IMR-90 (cell line): Measurements from ENCODE around the gene HYAL4. TPM values are rescaled to one million over a fixed set of nuclear protein-coding genes. Genes with fewer than 3 reads are reported as not detected.

Experiments used
- ATAC-seq: fragments of 200-7000 bp; cut with Tn5 transposase; 2 replicates; pipeline ENCODE4 v1.9.1; 2020; ENCODE audit warnings: low read depth, mild to moderate bottlenecking, moderate library complexity
- BruUV-seq: library from RNA; stranded (reverse); fragments of 400-500 nt; replicated peaks from 2 replicates; lab custom pipeline; 2021; lab: Mats Ljungman, UMichigan
- CTCF ChIA-PET: fragments of 300-600 bp; formaldehyde crosslinking; extraction: SDS; loops from one replicate; lab custom pipeline; 2021; ENCODE audit warnings: antibody characterized with exemption; lab: Yijun Ruan, JAX
- POLR2A ChIA-PET: fragments of 300-600 bp; sonication (Branson Sonifier 250); formaldehyde crosslinking; loops from one replicate; lab custom pipeline; 2022; ENCODE audit warnings: antibody characterized with exemption; ENCODE audit not compliant: unreplicated experiment; lab: Charles Lee
- DNase-seq: peaks from one replicate; pipeline ENCODE4 v3.0.0; 2013
- H2AFZ ChIP-seq: replicated peaks from 2 replicates; pipeline ENCODE3; 2013; ENCODE audit warnings: low read length, mild to moderate bottlenecking; ENCODE audit not compliant: poor library complexity
- H2AK5ac ChIP-seq: 2 replicates; pipeline ENCODE4 v1.6.1; 2013; ENCODE audit warnings: low read depth, low read length, inconsistent platforms
- H2AK9ac ChIP-seq: replicated peaks from 2 replicates; pipeline ENCODE3; 2013; ENCODE audit warnings: mild to moderate bottlenecking, low read depth, low read length, moderate library complexity; ENCODE audit not compliant: poor library complexity
- H2BK120ac ChIP-seq: 2 replicates; pipeline ENCODE4 v1.6.1; 2013; ENCODE audit warnings: low read depth, low read length, inconsistent platforms
- H2BK15ac ChIP-seq: 3 replicates; pipeline ENCODE4 v1.6.1; 2013; ENCODE audit warnings: low read depth, low read length, inconsistent platforms
- H2BK20ac ChIP-seq: 2 replicates; pipeline ENCODE4 v1.6.1; 2013; ENCODE audit warnings: low read depth, mild to moderate bottlenecking, inconsistent platforms, low read length, moderate library complexity
- H2BK5ac ChIP-seq: 2 replicates; pipeline ENCODE4 v1.6.1; 2013; ENCODE audit warnings: mild to moderate bottlenecking, low read depth, low read length, inconsistent platforms; ENCODE audit not compliant: poor library complexity, severe bottlenecking
- H3K14ac ChIP-seq: replicated peaks from 2 replicates; pipeline ENCODE4 v1.6.1; 2013; ENCODE audit warnings: low read depth, low read length, inconsistent platforms
- H3K18ac ChIP-seq: 2 replicates; pipeline ENCODE4 v1.6.1; 2013; ENCODE audit warnings: low read depth, low read length, control low read depth
- H3K23ac ChIP-seq: 2 replicates; pipeline ENCODE4 v1.6.1; 2013; ENCODE audit warnings: low read depth, low read length, inconsistent platforms
- H3K27ac ChIP-seq: 2 replicates; pipeline ENCODE4 v1.5.1; 2013; ENCODE audit warnings: mild to moderate bottlenecking, control low read depth, low read length; ENCODE audit not compliant: insufficient read depth
- H3K27me3 ChIP-seq: 2 replicates; pipeline ENCODE4 v1.6.1; 2013; ENCODE audit warnings: low read length; ENCODE audit not compliant: control insufficient read depth, insufficient read depth
- H3K36me3 ChIP-seq: 2 replicates; pipeline ENCODE4 v1.6.1; 2013; ENCODE audit warnings: low read length, mixed read lengths; ENCODE audit not compliant: control insufficient read depth, insufficient read depth
- H3K4ac ChIP-seq: 2 replicates; pipeline ENCODE4 v1.6.1; 2013; ENCODE audit warnings: low read depth, low read length, inconsistent platforms
- H3K4me1 ChIP-seq: 2 replicates; pipeline ENCODE4 v1.6.1; 2013; ENCODE audit warnings: low read length, mixed read lengths; ENCODE audit not compliant: control insufficient read depth, insufficient read depth
- H3K4me2 ChIP-seq: 2 replicates; pipeline ENCODE4 v1.6.1; 2013; ENCODE audit warnings: low read depth, mild to moderate bottlenecking, control low read depth, low read length, moderate library complexity
- H3K4me3 ChIP-seq: 2 replicates; pipeline ENCODE4 v1.5.1; 2013; ENCODE audit warnings: low read depth, mild to moderate bottlenecking, control low read depth, low read length, moderate library complexity; ENCODE audit not compliant: insufficient read depth
- H3K56ac ChIP-seq: 2 replicates; pipeline ENCODE4 v1.6.1; 2013; ENCODE audit warnings: low read length, inconsistent platforms; ENCODE audit not compliant: insufficient read depth; ENCODE audit errors: extremely low read depth
- H3K79me1 ChIP-seq, 2 experiments: 2 replicates each; pipeline ENCODE4 v1.6.1; 2013; ENCODE audit warnings: low read length in 2 of 2, inconsistent platforms in 1 of 2, low read depth in 1 of 2
- H3K9ac ChIP-seq: 2 replicates; pipeline ENCODE4 v1.6.1; 2013; ENCODE audit warnings: low read depth, low read length, control low read depth
- H3K9me1 ChIP-seq: 2 replicates; pipeline ENCODE4 v1.6.1; 2013; ENCODE audit warnings: low read length, inconsistent platforms; ENCODE audit not compliant: insufficient read depth
- H3K9me3 ChIP-seq: 2 replicates; pipeline ENCODE4 v1.6.1; 2013; ENCODE audit warnings: low read length; ENCODE audit not compliant: control insufficient read depth, insufficient read depth
- H4K20me1 ChIP-seq: 2 replicates; pipeline ENCODE4 v1.6.1; 2013; ENCODE audit warnings: low read length, inconsistent platforms; ENCODE audit not compliant: insufficient read depth
- H4K5ac ChIP-seq: 2 replicates; pipeline ENCODE4 v1.6.1; 2013; ENCODE audit warnings: mild to moderate bottlenecking, low read depth, low read length, control low read depth
- H4K8ac ChIP-seq, 2 experiments: 2 replicates each; pipeline ENCODE4 v1.6.1; 2013; ENCODE audit warnings: low read depth in 2 of 2, low read length in 2 of 2, control low read depth in 1 of 2, inconsistent platforms in 1 of 2
- H4K91ac ChIP-seq: 2 replicates; pipeline ENCODE4 v1.6.1; 2013; ENCODE audit warnings: low read depth, low read length, inconsistent platforms; ENCODE audit not compliant: insufficient read depth
- MAFK ChIP-seq: IDR thresholded peaks from 2 replicates; pipeline ENCODE4 v1.6.1; 2012; ENCODE audit warnings: low read depth, low read length, improper control_type of control experiment
- MXI1 ChIP-seq: IDR thresholded peaks from 2 replicates; pipeline ENCODE4 v1.6.1; 2012; ENCODE audit warnings: low read depth, mild to moderate bottlenecking, low read length, moderate library complexity, borderline replicate concordance
- NFE2L2 ChIP-seq: fragments of 150-350 bp; IDR thresholded peaks from 2 replicates; pipeline ENCODE4 v1.6.1; 2016; ENCODE audit warnings: low read depth, mild to moderate bottlenecking, low read length
- RCOR1 ChIP-seq: IDR thresholded peaks from 2 replicates; pipeline ENCODE4 v1.6.1; 2012; ENCODE audit warnings: mild to moderate bottlenecking, low read length, improper control_type of control experiment; ENCODE audit not compliant: insufficient replicate concordance
- dilution Hi-C: fragments of 300-500 bp; cut with HindIII; formaldehyde crosslinking; loops from one replicate; pipeline ENCODE4 v1.14.3; 2018; ENCODE audit warnings: low sequenced_read_pairs; ENCODE audit not compliant: unreplicated experiment
- in situ Hi-C: fragments of 300-500 bp; cut with MboI; formaldehyde crosslinking; loops from 3 replicates; pipeline ENCODE4 v1.14.3; 2019; ENCODE audit warnings: low sequenced_read_pairs, inconsistent platforms, mixed read lengths
- intact Hi-C: fragments of 100-400 bp; cut with micrococcal nuclease; formaldehyde crosslinking; loops from 2 replicates; pipeline ENCODE4 v1.10.0; 2022
- polyA plus RNA-seq, 3 experiments: library from polyadenylated mRNA; depleted of rRNA; stranded (reverse); fragments of >200 nt; gene quantifications; 2 replicates each; pipeline ENCODE4 v1.2.3, GENCODE V29; 2012; ENCODE audit warnings: low replicate concordance in 1 of 3
- total RNA-seq: library from RNA; depleted of rRNA; stranded (reverse); fragments of >200 nt; gene quantifications from 2 replicates; pipeline ENCODE4 v1.2.3, GENCODE V29; 2012

Gene HYAL4
- total and polyA plus RNA-seq, 2 of the 4 experiments (the other 2 are of a cell fraction): not detected

- Histone ChIP-seq H3K79me1 (no peaks in the 10 kb centered on the region), H2AK5ac (no peak overlapping the region), H2BK120ac (no peak overlapping the region), H4K8ac (no peak overlapping the region), H3K14ac (no peak overlapping the region), H3K4me3 (no peak overlapping the region), H2BK15ac (no peak overlapping the region), H4K91ac (no peak overlapping the region), H2BK5ac (no peak overlapping the region), H3K27ac (no peak overlapping the region), H2AK9ac (no peak overlapping the region), H3K56ac (no peak overlapping the region), H3K27me3 (no peaks in the 10 kb centered on the region), H2AFZ (no peak overlapping the region), H3K9me3 (no peaks in the 10 kb centered on the region), H3K18ac (no peak overlapping the region), H3K4me1 (no peaks in the 10 kb centered on the region), H3K9me1 (no peaks in the 10 kb centered on the region), H3K4me2 (no peak overlapping the region), H3K9ac (no peak overlapping the region), H3K23ac (no peak overlapping the region), H2BK20ac (no peak overlapping the region), H4K20me1 (no peaks in the 10 kb centered on the region), H3K36me3 (no peaks in the 10 kb centered on the region), H3K4ac (no peak overlapping the region), H4K5ac (no peak overlapping the region)
- CTCF ChIA-PET: interaction anchor here (0.6 kb wide), 1 partner anchor 17 kb away, joined by 3 read pairs; no protein-coding TSS in a partner anchor
- in situ Hi-C loops (no loop called here), intact Hi-C loops (no loop called here), dilution Hi-C loops (no loop called here)
- ATAC-seq (no peak), DNase-seq (no peak)
- no peak for TF ChIP-seq MAFK
- TF ChIP-seq NFE2L2: no peak
- no peak for TF ChIP-seq MXI1
- TF ChIP-seq RCOR1: no peak
- no TSS peak for BruUV-seq
- POLR2A ChIA-PET: no interaction called here
Observed at GRCh38 chr7:123811056-123811455, 33.9 kb upstream of the HYAL4 start.
